GM18517 (cell line): Measurements from ENCODE around the gene APP.
A peak's percentile ranks its signal among the peaks of the same experiment; 100 is the strongest.
"Not testable (repeated sequence)": the region's sequence is repeated elsewhere in the genome, so short reads cannot be mapped to it uniquely, and the experiment has no call there.

ENCODE experiments used
- ATAC-seq: cut with Tn5 transposase; IDR thresholded peaks from one replicate; pipeline ENCODE4 v1.9.1; 2021; ENCODE audit warnings: mild to moderate bottlenecking, moderate library complexity; ENCODE audit not compliant: unreplicated experiment

The APP gene

DNA sequence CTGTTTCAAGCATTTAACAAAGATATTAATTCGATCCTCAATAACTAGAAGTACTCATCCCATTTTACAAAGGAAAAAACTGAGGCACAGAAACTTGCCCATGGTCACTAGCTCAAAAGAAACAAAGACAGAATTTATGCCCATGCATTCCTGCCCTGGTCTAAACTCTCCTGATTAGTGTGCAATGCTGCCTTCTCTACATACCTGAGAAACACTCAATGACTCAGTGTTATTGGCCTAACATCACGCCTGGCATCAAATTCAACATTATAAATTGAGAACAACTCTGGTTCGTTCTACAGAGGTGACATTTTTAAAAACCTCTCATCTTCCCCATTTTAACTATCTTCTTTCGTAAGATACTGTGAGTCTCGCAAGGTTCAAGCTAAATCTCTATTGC lies 5.2 kb downstream of the APP start:
- no peak for ATAC-seq

- no peak for ATAC-seq
Observed at GRCh38 chr21:26164311-26164710, 6.3 kb downstream of the APP start.

GRCh38 chr21:26162081-26162480 lies 8.5 kb downstream of the APP start:
- no peak for ATAC-seq

- no peak for ATAC-seq
Observed at GRCh38 chr21:26159869-26160268, 10.7 kb downstream of the APP start.

- ATAC-seq, result no peak
Observed at GRCh38 chr21:26157801-26158200, 12.8 kb downstream of the APP start.

DNA sequence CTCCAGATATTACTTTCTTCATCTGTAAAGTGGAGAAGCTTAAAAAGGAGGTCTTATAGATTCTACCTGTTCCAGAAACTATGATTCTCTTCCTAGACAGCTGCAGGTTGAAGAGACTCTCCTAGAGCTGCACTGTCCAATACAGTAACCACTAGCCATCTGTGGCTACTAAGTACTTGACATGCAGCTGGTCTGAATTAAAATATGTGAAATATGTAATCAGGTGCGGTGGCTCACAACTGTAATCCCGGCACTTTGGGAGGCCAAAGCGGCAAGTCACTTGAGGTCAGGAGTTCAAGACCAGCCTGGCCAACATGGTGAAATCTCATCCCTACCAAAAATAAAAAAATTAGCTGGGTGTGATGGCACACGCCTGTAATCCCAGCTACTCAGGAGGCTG lies 15.8 kb downstream of the APP start:
- ATAC-seq, result no peak

DNA sequence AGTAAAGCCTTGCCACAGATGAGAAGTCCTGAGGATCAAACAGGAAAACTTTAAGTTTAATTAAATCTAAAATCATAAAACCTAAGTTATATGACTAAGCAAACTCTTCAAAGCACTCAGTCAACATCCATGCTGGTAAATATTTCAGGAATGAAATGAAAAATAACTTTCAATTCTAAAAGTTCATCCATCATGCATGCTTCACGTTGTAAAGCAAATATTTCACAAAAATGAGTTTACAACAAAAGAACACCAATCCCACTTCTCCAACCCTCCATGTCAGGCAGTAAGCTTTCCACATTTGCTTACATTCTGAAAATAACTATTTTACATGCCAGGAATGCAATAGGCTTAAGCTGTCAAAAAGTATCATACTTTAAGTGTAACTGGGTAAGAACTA lies 16.8 kb downstream of the APP start:
- ATAC-seq, result no peak

DNA sequence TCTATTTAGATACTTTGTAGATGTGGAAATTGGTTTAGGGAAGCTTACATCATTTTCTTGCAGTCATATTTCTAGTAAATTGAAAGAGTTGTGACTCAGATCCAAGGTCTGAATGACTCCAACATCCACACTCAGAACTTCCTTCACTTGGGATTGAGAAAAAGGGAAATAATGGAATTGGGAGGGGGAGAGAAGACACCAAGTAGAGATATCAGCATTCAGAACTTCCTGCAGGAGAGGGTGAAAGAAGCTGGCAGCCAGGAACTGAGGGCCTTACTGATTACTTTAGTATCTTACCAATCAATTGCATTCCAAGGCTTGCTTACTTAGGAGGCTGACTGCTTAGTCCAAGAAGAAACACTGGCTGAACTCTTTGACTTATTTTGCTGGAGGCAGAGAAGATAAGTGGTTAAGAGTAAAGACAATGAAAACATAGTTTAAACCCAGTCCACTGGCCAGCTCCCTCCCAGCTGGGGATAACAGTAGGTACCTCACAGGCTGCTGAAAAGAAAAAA lies 21.7 kb downstream of the APP start:
- no peak for ATAC-seq

GRCh38 chr21:26148071-26148839 lies 22.3 kb downstream of the APP start:
- no peak for ATAC-seq

DNA sequence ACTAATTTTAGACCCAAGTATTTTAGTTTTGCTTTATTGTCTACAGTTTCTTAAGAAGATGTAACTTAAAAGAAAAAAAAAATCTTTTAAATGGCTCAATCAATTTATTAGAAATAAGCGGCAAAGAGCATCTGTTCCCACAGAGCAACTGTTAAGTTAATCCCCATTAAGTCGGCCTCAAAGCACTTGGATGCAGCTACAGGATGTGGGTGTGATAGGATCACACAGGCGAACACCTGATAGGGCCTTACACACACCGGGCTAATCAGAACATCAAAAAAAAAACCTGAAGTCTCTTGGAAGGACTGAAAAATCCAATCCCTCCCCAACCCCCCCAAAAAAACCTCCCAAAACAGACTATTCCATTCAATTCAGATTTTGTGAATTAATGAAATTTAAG lies 23.0 kb downstream of the APP start:
- ATAC-seq, result no peak

DNA sequence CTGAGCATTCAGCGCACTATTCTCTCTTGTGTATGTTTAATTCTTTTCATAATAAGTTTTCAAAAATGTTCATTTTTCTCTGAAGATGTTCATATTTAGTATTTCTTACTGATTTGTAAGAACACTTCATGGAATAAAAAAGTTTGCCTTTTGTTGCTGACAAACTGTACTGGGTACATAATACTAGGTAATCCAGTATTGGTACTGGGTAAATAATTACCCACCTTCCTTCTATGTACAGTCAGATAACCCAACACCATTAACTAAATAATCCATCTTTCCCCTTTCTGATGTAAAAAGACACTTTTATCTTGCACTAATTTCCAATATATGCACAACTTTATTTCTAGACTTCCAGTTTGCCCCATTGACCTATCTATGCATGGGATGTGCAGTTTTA lies 23.9 kb downstream of the APP start:
- no peak for ATAC-seq

GRCh38 chr21:26144031-26144430 lies 26.5 kb downstream of the APP start:
- ATAC-seq, result no peak

GRCh38 chr21:26142363-26142762 lies 28.2 kb downstream of the APP start:
- no peak for ATAC-seq

DNA sequence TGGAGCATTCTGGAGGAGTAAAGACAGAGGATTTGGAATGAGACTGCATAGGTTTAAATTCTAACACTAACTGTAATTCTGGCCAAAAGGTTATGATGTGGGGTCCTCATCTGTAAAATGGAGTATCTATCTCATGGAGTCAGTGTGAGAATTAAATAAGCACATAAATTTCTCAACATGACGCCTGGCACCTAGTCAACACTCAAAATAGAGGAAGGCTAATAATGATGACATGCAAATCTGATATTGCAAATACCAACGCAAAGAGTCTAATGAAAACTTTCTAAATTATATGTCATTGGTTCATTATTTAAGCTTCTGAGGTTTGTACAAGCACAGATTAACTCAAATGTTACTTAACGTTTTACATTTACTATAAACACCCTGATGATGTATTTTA lies 29.6 kb downstream of the APP start:
- ATAC-seq, result no peak

- no peak for ATAC-seq
Observed at GRCh38 chr21:26140164-26140579, 30.4 kb downstream of the APP start.

DNA sequence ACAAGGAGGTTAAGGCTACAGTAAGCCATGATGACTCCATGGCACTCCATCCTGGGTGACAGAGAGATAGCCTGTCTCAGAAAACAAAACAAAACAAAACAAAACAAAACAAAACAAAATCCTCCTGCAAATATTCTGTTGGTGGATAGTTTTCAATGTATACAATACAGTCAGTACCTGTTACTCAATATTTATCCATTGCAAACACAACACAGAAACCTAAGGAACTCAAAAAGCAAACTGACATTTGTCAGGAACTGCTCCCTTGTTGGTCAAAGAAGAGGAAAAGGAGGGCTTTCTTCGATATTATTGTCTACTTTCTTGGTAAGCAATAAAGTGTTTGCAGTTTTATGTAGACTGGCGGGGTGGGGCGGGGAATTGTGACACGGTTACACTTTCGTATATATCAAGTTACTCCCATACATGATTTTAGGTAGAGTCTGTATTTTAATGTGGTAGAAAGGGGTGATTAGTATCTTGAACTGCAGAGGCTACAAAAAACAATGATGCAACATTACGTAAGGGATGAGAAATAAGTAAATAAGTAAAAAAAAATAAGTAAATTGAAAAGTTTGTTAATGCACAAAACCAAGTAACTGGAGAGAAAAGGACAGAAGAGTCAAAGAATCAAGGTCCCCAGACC lies 31.8 kb downstream of the APP start:
- no peak for ATAC-seq

DNA sequence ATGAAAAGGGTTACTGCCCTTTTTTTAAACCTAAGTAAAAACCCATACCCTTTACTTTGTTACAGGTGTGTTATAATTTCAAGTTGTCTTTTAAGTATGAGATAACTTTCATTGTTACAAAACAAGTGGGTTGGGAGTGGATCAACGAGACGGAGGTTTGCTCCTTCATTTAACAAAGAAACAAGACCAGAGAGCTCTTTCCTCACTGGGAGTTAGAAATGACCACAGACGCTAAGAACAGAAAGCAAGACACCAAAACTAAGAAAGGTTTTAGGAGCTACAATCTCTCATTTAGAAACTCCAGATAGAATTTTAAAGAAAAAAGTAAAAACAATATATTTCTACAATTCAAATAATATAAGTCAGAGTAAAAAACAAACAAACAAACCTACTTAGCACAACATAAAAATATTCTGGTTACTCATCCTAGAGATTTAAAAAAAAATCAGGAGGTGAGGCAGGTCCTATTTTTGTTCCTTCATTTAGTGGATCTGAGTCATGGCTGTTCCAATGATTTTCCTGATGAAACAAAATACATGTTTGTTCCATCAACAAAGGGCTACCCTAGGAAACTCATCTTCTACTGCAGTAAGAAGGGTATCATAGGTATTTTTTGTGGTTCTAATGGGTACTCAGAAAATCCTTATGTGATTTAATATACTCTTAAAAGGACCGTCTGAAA lies 33.0 kb downstream of the APP start:
- ATAC-seq, result no peak

DNA sequence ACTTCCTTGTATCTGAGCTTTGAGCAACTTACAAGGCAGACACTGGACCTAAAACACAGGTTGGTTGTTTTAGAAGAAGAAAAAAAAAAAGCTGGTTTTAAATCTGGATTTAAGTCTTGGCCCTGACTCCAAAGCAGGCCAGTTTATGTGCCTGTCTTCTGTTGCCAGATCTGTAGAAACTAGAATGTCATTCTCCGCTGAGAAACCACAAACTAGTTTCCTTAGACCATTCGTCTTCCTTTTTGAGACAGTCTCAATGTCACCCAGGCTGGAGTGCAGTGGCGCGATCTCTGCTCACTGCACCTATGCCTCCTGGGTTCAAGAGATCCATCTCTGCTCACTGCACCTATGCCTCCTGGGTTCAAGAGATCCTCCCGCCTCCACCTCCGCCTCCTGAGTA lies 33.9 kb downstream of the APP start:
- ATAC-seq, result peak; percentile 93

DNA sequence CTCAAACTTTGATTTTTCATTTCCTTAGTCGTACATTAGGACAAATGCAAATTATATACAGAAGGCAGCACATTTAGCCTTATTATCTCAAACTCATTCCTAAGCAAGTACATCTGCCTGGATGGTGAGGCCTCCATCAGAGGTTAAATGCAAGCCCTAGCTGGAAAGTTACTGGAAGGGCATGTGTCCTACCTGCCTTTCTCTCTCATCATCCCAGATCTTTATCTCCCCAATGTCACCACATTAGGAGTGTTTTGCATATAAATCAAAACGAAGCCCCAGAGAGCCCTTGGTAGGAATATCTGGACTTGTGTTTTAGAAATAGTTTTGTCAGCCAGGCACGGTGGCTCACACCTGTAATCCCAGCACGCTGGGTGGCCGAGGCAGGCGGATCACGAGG lies 35.0 kb downstream of the APP start:
- ATAC-seq, result no peak

- no peak for ATAC-seq
Observed at GRCh38 chr21:26131554-26131953, 39.0 kb downstream of the APP start.

DNA sequence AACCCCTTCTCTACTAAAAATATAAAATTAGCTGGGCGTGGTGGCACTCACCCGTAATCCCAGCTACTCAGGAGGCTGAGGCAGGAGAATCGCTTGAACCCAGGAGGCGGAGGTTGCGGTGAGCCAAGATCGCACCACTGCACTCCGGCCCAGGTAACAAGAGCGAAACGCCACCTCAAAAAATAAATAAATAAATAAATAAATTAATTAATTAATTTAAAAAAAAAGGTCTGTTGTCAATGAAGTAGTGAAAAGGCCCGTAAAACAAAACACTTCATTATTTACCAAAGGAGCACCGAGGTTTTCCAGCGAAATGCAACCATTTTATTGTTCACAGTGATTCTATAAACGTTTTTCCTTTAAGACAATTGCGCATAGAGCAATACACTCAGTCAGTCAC lies 39.5 kb downstream of the APP start:
- not testable (repeated sequence) for ATAC-seq
